GM21737 (cell line): ENCODE data around the gene SATB2.
A peak's percentile ranks its signal among the peaks of the same experiment; 100 is the strongest.

Experiments used
- ATAC-seq: cut with Tn5 transposase; IDR thresholded peaks from one replicate; pipeline ENCODE4 v1.9.1; 2021; ENCODE audit warnings: mild to moderate bottlenecking, moderate library complexity; ENCODE audit not compliant: unreplicated experiment

SATB2 gene

GRCh38 chr2:199466692-199467065 lies 8.9 kb upstream of the SATB2 start:
- no peak for ATAC-seq

- no peak for ATAC-seq
These were observed 8.4 kb upstream of the SATB2 start for GRCh38 chr2:199465988-199466691.

- ATAC-seq: no peak
These were observed 7.7 kb upstream of the SATB2 start for GRCh38 chr2:199465390-199465789.

GRCh38 chr2:199464606-199465352 lies 7.0 kb upstream of the SATB2 start:
- no peak for ATAC-seq

GRCh38 chr2:199463708-199464605 lies 6.2 kb upstream of the SATB2 start:
- no peak for ATAC-seq

- no peak for ATAC-seq
These were observed 5.4 kb upstream of the SATB2 start for GRCh38 chr2:199462956-199463692.

- no peak for ATAC-seq
These were observed 4.7 kb upstream of the SATB2 start for GRCh38 chr2:199462347-199462955.

GRCh38 chr2:199461711-199462346 lies 4.1 kb upstream of the SATB2 start:
- no peak for ATAC-seq

- ATAC-seq: no peak
These were observed 3.3 kb upstream of the SATB2 start for GRCh38 chr2:199460846-199461710.

- no peak for ATAC-seq
These were observed 2.4 kb upstream of the SATB2 start for GRCh38 chr2:199460101-199460671.

GRCh38 chr2:199459286-199460100 lies 1.8 kb upstream of the SATB2 start:
- peak; percentile 36 for ATAC-seq

- ATAC-seq: peak; percentile 27
These were observed 1.1 kb upstream of the SATB2 start for GRCh38 chr2:199458806-199459285.

GRCh38 chr2:199458009-199458805 lies 468 bp upstream of the SATB2 start:
- peak; percentile 27 for ATAC-seq

GRCh38 chr2:199456383-199457146 lies 1.2 kb downstream of the SATB2 start:
- no peak for ATAC-seq

GRCh38 chr2:199455545-199456382 lies 2.0 kb downstream of the SATB2 start:
- no peak for ATAC-seq
